Measurements from ENCODE around the gene HIVEP3. TPM values are rescaled to one million over a fixed set of nuclear protein-coding genes. Genes with fewer than 3 reads are reported as not detected.

Gene HIVEP3
- total RNA-seq, 1 donor from 2014 or later, result 2.9 TPM

DNA sequence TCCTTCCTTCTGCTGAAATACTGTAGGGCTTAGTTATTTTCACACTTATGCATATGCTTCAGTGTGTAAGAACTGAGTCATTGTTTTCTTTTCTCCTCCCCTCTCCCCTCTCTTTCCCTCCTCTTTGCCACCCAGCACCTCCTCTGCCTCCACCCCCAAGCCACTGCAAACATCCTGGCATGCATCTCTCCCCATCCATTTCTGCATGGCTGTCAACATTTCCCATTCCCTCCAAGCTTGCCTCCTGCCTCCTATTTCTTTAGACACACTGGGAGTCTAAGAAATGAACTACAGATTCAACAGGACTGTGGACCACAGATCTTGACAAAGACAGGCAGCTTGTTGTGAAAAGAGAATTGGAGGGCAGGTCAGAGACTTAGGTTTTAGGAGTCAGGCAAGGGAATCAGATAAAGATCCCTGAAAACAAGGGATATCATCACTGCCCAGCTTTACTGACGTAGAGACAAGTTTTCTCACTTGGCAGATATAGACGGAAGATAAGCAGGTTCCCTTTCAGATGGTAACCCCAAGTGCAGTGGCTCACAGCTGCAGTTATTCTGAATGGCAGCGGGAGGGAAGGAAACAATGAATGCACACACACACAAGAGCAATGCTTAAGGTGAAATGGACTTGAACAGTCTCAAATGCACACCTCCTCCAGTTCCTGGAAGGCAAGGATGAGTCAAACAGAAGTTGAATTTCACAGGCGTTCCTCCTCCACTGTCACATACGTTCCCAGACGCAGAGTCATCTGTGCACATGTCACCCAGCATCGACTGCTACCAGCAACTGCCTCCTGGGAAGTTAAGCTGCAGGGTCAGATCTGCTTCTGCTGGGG is 56.1 kb downstream of the HIVEP3 start:
- intact Hi-C loops (cut with DNase I), result no loop called here
- H3K27ac ChIP-seq, result no peak overlapping the region
- no peak overlapping the region for H3K4me3 ChIP-seq
- DNase-seq (ENCODE audit: extremely low spot score in 2 of 2), result no peak
- H3K27me3 ChIP-seq, result no peaks in the 10 kb centered on the region
- TF ChIP-seq, protein P1, sequence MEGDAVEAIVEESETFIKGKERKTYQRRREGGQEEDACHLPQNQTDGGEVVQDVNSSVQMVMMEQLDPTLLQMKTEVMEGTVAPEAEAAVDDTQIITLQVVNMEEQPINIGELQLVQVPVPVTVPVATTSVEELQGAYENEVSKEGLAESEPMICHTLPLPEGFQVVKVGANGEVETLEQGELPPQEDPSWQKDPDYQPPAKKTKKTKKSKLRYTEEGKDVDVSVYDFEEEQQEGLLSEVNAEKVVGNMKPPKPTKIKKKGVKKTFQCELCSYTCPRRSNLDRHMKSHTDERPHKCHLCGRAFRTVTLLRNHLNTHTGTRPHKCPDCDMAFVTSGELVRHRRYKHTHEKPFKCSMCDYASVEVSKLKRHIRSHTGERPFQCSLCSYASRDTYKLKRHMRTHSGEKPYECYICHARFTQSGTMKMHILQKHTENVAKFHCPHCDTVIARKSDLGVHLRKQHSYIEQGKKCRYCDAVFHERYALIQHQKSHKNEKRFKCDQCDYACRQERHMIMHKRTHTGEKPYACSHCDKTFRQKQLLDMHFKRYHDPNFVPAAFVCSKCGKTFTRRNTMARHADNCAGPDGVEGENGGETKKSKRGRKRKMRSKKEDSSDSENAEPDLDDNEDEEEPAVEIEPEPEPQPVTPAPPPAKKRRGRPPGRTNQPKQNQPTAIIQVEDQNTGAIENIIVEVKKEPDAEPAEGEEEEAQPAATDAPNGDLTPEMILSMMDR (IDR thresholded peaks at IDR 0.05), result no peak
- TF ChIP-seq POLR2A (IDR thresholded peaks at IDR 0.05) (no peak), POLR2AphosphoS5 (IDR thresholded peaks at IDR 0.05; ENCODE audit: insufficient read depth in 1 of 2, low read depth in 1 of 2) (no peak)
- H3K4me1 ChIP-seq, result peaks cover 6% of the 10 kb centered on the region
- H3K9me3 ChIP-seq, result no peaks in the 10 kb centered on the region
- H3K36me3 ChIP-seq, result no peaks in the 10 kb centered on the region

DNA sequence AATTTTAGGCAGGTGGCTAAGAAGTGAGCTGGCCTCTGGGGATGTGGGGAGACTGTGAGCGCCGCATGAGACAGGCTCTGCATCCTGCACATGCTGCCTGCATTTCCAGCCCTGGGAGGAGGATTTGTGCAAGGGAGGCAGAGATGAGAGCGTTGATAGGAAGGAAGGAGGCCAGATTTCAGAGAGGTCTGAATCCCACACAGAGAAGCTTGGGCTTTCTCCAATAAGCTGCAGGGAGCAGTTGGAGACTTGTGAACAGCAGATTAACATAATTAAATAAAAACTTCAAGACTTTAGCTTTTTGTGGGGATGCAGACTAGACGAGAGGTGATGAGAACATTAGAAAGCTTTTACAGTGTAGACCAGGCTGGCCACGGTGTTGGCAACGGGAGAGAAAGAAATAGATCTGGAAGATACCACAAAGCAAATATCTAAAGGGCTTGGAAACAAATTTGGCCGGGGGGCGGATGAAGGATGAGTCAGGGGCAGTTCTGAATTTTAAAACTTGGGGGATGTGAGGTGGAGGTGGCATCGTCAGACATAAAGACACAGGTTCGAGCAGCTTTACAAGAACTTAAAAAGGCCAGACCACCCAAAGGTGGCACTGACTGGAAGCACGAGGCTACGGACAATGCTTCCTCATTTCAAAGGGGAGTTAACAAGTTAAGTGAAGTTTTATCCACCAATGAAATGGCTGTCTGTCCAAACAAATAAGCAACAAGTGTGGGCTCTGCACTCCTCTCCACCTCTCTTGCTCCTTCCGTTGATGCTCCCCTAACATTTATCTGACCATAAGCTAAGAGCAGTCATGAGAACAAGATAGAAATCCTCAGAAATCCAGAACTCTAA is 57.0 kb downstream of the HIVEP3 start:
- Histone ChIP-seq H3K36me3 (no peaks in the 10 kb centered on the region), H3K4me1 (peaks cover 11% of the 10 kb centered on the region), H3K9me3 (no peaks in the 10 kb centered on the region), H3K27ac (no peak overlapping the region), H3K4me3 (no peak overlapping the region), H3K27me3 (no peaks in the 10 kb centered on the region)
- no peak for DNase-seq (ENCODE audit: extremely low spot score in 2 of 2)
- intact Hi-C loops (cut with DNase I), result no loop called here
- TF ChIP-seq POLR2A (IDR thresholded peaks at IDR 0.05) (no peak), POLR2AphosphoS5 (IDR thresholded peaks at IDR 0.05; ENCODE audit: insufficient read depth in 1 of 2, low read depth in 1 of 2) (no peak)
- TF ChIP-seq, protein P1 (IDR thresholded peaks at IDR 0.05), result no peak

DNA sequence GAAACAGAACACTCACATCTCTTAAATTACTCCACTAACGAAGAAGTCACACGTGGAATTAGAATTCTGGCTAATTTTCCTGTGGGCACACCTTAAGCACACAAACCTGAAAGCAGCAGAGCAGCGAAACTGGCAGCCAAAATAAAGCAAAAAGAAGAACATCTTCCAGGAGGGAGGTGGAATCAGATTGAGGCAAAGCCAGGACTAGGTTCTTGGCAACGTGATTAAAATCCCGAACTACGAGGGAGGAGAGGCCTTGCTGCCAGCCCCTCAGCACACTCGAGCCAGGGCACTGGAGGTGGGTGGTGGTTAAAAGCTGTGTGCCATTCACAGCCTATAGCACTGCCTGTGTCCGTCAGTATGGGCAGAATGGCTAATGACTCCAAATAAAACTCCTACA is 58.0 kb downstream of the HIVEP3 start:
- intact Hi-C loops (cut with DNase I), result no loop called here
- no peak for DNase-seq (ENCODE audit: extremely low spot score in 2 of 2)
- H3K36me3 ChIP-seq, result no peaks in the 10 kb centered on the region
- no peak for TF ChIP-seq POLR2A (IDR thresholded peaks at IDR 0.05)
- no peak for TF ChIP-seq POLR2AphosphoS5 (IDR thresholded peaks at IDR 0.05; ENCODE audit: insufficient read depth in 1 of 2, low read depth in 1 of 2)
- TF ChIP-seq, protein P1 (IDR thresholded peaks at IDR 0.05), result no peak
- peaks cover 18% of the 10 kb centered on the region for H3K4me1 ChIP-seq
- no peaks in the 10 kb centered on the region for H3K27me3 ChIP-seq
- no peak overlapping the region for H3K4me3 ChIP-seq
- H3K27ac ChIP-seq, result no peak overlapping the region
- H3K9me3 ChIP-seq, result no peaks in the 10 kb centered on the region

DNA sequence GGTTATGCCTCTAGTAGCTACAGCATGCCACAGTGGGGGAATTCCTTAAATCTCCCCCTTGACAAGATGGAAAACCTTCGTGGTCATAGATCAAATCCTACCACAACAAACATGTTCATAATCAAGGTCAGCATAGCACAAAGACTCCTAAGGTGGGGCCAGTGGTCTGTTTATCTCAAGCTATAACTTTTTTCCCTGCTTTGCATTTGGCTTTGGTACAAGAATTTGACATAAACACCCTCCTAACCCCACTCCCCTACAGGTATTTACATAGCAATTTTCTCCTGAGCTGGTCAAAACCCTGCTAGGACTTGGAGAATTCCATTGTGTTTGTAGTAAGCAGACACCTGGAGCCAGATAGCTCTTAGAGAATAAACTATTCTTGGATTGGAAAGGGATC is 58.5 kb downstream of the HIVEP3 start:
- H3K36me3 ChIP-seq, result no peaks in the 10 kb centered on the region
- no peak overlapping the region for H3K4me3 ChIP-seq
- intact Hi-C loops (cut with DNase I), result no loop called here
- H3K27ac ChIP-seq, result no peak overlapping the region
- no peaks in the 10 kb centered on the region for H3K9me3 ChIP-seq
- no peaks in the 10 kb centered on the region for H3K27me3 ChIP-seq
- no peak for DNase-seq (ENCODE audit: extremely low spot score in 2 of 2)
- TF ChIP-seq POLR2A (IDR thresholded peaks at IDR 0.05) (no peak), POLR2AphosphoS5 (IDR thresholded peaks at IDR 0.05; ENCODE audit: insufficient read depth in 1 of 2, low read depth in 1 of 2) (no peak)
- TF ChIP-seq, protein P1 (IDR thresholded peaks at IDR 0.05), result no peak
- H3K4me1 ChIP-seq, result peaks cover 18% of the 10 kb centered on the region
